DND-41 (cell line): ENCODE data around the gene ACP3.

Source experiments
- ATAC-seq: fragments of 200-7000 bp; cut with Tn5 transposase; 3 replicates; pipeline ENCODE4 v1.9.1; 2021; ENCODE audit warnings: low read depth; ENCODE audit not compliant: insufficient read depth
- DNase-seq: peaks from one replicate; pipeline ENCODE4 v3.0.0-alpha.2; 2020
- H2AFZ ChIP-seq: 2 replicates; pipeline ENCODE4 v1.6.0; 2012; ENCODE audit warnings: low read depth, low read length
- H3K27ac ChIP-seq: 2 replicates; pipeline ENCODE4 v1.5.1; 2012; ENCODE audit warnings: low read length, inconsistent platforms
- H3K27me3 ChIP-seq: fragments of 200-600 bp; sonication (generic); 2 replicates; pipeline ENCODE4 v1.6.0; 2012; ENCODE audit warnings: low read length, mild to moderate bottlenecking, inconsistent platforms; ENCODE audit not compliant: insufficient read depth, poor library complexity
- H3K36me3 ChIP-seq: 2 replicates; pipeline ENCODE4 v1.5.1; 2012; ENCODE audit warnings: low read length, inconsistent platforms; ENCODE audit not compliant: insufficient read depth
- H3K4me1 ChIP-seq: 2 replicates; pipeline ENCODE4 v1.5.1; 2012; ENCODE audit warnings: mild to moderate bottlenecking, low read length; ENCODE audit not compliant: insufficient read depth
- H3K4me2 ChIP-seq: 2 replicates; pipeline ENCODE4 v1.6.0; 2012; ENCODE audit warnings: mild to moderate bottlenecking, moderate library complexity, low read length, inconsistent platforms; ENCODE audit not compliant: insufficient read depth
- H3K4me3 ChIP-seq, 2 experiments: fragments of 200-600 bp in 1 of 2; shearing (Covaris generic) in 1 of 2; 2 replicates each; pipeline ENCODE4 v1.5.1; 2012 to 2016; ENCODE audit warnings: inconsistent platforms in 2 of 2, low read length in 2 of 2, mild to moderate bottlenecking in 2 of 2, low read depth in 1 of 2, moderate library complexity in 1 of 2
- H3K79me2 ChIP-seq: 2 replicates; pipeline ENCODE4 v1.6.0; 2012; ENCODE audit warnings: low read length, inconsistent platforms; ENCODE audit not compliant: insufficient read depth
- H3K9ac ChIP-seq: 2 replicates; pipeline ENCODE4 v1.6.0; 2012; ENCODE audit warnings: low read depth, mild to moderate bottlenecking, inconsistent platforms, low read length, moderate library complexity
- H3K9me3 ChIP-seq: 2 replicates; pipeline ENCODE4 v1.5.1; 2012; ENCODE audit warnings: low read length, moderate library complexity, mild to moderate bottlenecking, inconsistent platforms; ENCODE audit not compliant: insufficient read depth, severe bottlenecking
- H4K20me1 ChIP-seq: 2 replicates; pipeline ENCODE4 v1.6.0; 2012; ENCODE audit warnings: low read length; ENCODE audit not compliant: insufficient read depth
- EZH2 ChIP-seq: IDR thresholded peaks from 3 replicates; pipeline ENCODE4 v1.6.1; 2012; ENCODE audit warnings: borderline replicate concordance, low read depth, mild to moderate bottlenecking, moderate library complexity, low read length, inconsistent platforms; ENCODE audit not compliant: severe bottlenecking
- TF ChIP-seq, protein P1 (sequence below): IDR thresholded peaks from 2 replicates; pipeline ENCODE4 v1.5.1; 2012; ENCODE audit warnings: borderline replicate concordance, low read length, moderate library complexity, mild to moderate bottlenecking; ENCODE audit not compliant: poor library complexity, severe bottlenecking; ENCODE audit errors: extremely low read depth

Gene ACP3

GRCh38 chr3:132401255-132401654, 84.0 kb downstream of the ACP3 start:
- ATAC-seq = no peak
- Histone ChIP-seq H4K20me1 (no peaks in the 10 kb centered on the region), H3K27me3 (peaks cover 15% of the 10 kb centered on the region), H3K4me3 (no peak overlapping the region), H3K79me2 (no peaks in the 10 kb centered on the region), H2AFZ (no peak overlapping the region), H3K9ac (no peak overlapping the region), H3K36me3 (no peaks in the 10 kb centered on the region), H3K4me1 (no peaks in the 10 kb centered on the region), H3K4me2 (no peak overlapping the region), H3K27ac (no peak overlapping the region), H3K9me3 (no peaks in the 10 kb centered on the region)
- TF ChIP-seq, protein P1, sequence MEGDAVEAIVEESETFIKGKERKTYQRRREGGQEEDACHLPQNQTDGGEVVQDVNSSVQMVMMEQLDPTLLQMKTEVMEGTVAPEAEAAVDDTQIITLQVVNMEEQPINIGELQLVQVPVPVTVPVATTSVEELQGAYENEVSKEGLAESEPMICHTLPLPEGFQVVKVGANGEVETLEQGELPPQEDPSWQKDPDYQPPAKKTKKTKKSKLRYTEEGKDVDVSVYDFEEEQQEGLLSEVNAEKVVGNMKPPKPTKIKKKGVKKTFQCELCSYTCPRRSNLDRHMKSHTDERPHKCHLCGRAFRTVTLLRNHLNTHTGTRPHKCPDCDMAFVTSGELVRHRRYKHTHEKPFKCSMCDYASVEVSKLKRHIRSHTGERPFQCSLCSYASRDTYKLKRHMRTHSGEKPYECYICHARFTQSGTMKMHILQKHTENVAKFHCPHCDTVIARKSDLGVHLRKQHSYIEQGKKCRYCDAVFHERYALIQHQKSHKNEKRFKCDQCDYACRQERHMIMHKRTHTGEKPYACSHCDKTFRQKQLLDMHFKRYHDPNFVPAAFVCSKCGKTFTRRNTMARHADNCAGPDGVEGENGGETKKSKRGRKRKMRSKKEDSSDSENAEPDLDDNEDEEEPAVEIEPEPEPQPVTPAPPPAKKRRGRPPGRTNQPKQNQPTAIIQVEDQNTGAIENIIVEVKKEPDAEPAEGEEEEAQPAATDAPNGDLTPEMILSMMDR = no peak
- no peak for TF ChIP-seq EZH2
- DNase-seq = no peak

DNA sequence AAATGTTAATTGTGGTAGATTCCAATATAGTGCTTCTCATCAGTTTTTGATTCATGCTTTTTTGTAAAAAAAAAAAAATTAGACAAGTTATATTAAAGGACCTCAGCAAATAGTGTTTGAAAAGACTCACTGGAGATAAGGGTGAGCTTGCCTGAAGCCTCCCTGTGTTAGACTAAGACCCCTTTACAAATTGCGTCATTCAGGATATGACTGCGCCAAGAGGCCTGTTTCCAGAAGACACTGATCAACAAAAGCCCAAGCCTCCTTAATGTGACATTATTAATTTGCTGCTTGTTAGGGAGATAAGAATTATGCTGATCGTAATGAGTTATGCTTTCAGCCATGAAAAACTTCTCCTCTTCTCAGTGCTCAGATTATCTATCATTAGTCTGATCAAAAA, 87.1 kb downstream of the ACP3 start:
- no peaks in the 10 kb centered on the region for H4K20me1 ChIP-seq
- no peak overlapping the region for H3K4me3 ChIP-seq
- H2AFZ ChIP-seq = no peak overlapping the region
- no peak overlapping the region for H3K4me2 ChIP-seq
- no peak overlapping the region for H3K27ac ChIP-seq
- no peaks in the 10 kb centered on the region for H3K36me3 ChIP-seq
- no peaks in the 10 kb centered on the region for H3K4me1 ChIP-seq
- DNase-seq = no peak
- H3K9me3 ChIP-seq = no peaks in the 10 kb centered on the region
- no peak overlapping the region for H3K9ac ChIP-seq
- TF ChIP-seq, protein P1 = no peak
- TF ChIP-seq EZH2 = no peak
- ATAC-seq = no peak
- H3K27me3 ChIP-seq = peaks cover 25% of the 10 kb centered on the region
- no peaks in the 10 kb centered on the region for H3K79me2 ChIP-seq

- H3K4me2 ChIP-seq = no peak overlapping the region
- H4K20me1 ChIP-seq = no peaks in the 10 kb centered on the region
- H3K4me3 ChIP-seq = no peak overlapping the region
- TF ChIP-seq EZH2 = no peak
- TF ChIP-seq, protein P1 = no peak
- H3K36me3 ChIP-seq = no peaks in the 10 kb centered on the region
- H3K9ac ChIP-seq = no peak overlapping the region
- no peaks in the 10 kb centered on the region for H3K79me2 ChIP-seq
- H3K27me3 ChIP-seq = peaks cover 27% of the 10 kb centered on the region
- DNase-seq (no peak), ATAC-seq (no peak)
- no peaks in the 10 kb centered on the region for H3K9me3 ChIP-seq
- H3K27ac ChIP-seq = no peak overlapping the region
- no peaks in the 10 kb centered on the region for H3K4me1 ChIP-seq
- no peak overlapping the region for H2AFZ ChIP-seq
These were observed 88.0 kb downstream of the ACP3 start for GRCh38 chr3:132405188-132405587.

DNA sequence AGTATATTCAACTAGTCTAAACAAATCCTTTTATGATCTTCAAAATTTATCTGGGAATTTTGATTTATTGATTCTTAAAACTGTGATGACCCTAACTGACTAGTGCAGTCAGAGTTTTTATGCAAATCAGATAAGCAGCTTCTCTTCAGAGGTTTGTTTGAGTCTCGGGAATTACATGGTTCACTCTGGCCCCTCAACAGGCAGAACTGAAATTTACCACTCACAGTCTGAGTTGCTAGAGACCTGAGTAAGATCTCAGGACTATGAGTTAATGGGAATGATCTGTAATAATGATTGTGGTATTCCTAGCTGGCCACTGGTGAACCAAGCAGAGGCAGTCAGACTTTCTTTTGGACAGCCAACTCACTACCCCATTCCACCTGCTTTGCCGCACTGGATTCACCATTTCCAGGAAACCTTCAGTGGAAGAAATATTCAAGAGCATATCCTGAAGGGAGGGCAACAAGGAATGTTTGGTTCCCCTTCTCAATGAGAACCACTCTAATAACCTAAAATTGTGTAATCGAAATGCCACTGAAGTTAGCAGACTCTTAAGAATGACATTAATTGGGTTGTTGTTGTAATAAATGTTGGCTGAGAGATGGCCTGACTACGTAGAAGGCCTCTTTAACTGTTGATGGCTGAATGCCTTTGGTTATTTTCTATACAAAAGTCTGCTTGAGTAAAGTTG, 88.5 kb downstream of the ACP3 start:
- no peak for DNase-seq
- no peak overlapping the region for H3K9ac ChIP-seq
- no peaks in the 10 kb centered on the region for H3K4me1 ChIP-seq
- no peak overlapping the region for H3K4me2 ChIP-seq
- no peaks in the 10 kb centered on the region for H3K9me3 ChIP-seq
- no peak overlapping the region for H3K4me3 ChIP-seq
- H3K27me3 ChIP-seq = peaks cover 31% of the 10 kb centered on the region
- H4K20me1 ChIP-seq = no peaks in the 10 kb centered on the region
- H2AFZ ChIP-seq = no peak overlapping the region
- H3K79me2 ChIP-seq = no peaks in the 10 kb centered on the region
- TF ChIP-seq, protein P1 = no peak
- TF ChIP-seq EZH2 = no peak
- H3K27ac ChIP-seq = no peak overlapping the region
- ATAC-seq = no peak
- no peaks in the 10 kb centered on the region for H3K36me3 ChIP-seq
